BJ (cell line): ENCODE results near the gene PBX2. TPM values are rescaled to one million over a fixed set of nuclear protein-coding genes. Genes with fewer than 3 reads are reported as not detected.

ENCODE experiments used
- CTCF ChIA-PET: fragments of 350-600 bp; formaldehyde crosslinking; extraction: SDS; loops from one replicate; lab custom pipeline; 2021; ENCODE audit warnings: antibody characterized with exemption, inconsistent platforms; lab: Yijun Ruan, JAX
- POLR2A ChIA-PET: fragments of 300-600 bp; sonication (Branson Sonifier 250); formaldehyde crosslinking; extraction: SDS; loops from one replicate; lab custom pipeline; 2021; ENCODE audit warnings: antibody characterized with exemption; lab: Charles Lee
- DNase-seq: peaks from one replicate; pipeline ENCODE4 v3.0.0-alpha.2; 2011; ENCODE audit warnings: low read depth
- H3K27me3 ChIP-seq: 2 replicates; pipeline ENCODE4 v1.6.0; 2011; ENCODE audit warnings: low read length; ENCODE audit not compliant: control insufficient read depth, insufficient read depth
- H3K36me3 ChIP-seq: 2 replicates; pipeline ENCODE4 v1.5.1; 2011; ENCODE audit warnings: low read length; ENCODE audit not compliant: control insufficient read depth, insufficient read depth
- H3K4me3 ChIP-seq: 2 replicates; pipeline ENCODE4 v1.5.1; 2011; ENCODE audit warnings: low read depth, mild to moderate bottlenecking, control low read depth, low read length
- polyA plus RNA-seq: library from polyadenylated mRNA; depleted of rRNA; stranded (reverse); fragments of >200 nt; gene quantifications from 2 replicates; pipeline ENCODE4 v1.2.3, GENCODE V29; 2011
- TF ChIP-seq, protein P1 (sequence below): IDR thresholded peaks from 2 replicates; pipeline ENCODE4 v1.5.1; 2011; ENCODE audit warnings: low read depth, mild to moderate bottlenecking, control low read depth, inconsistent platforms, low read length, moderate library complexity; ENCODE audit not compliant: insufficient read depth

The PBX2 gene
- polyA plus RNA-seq, 1 experiment: 73.5 TPM

- ChIA-PET CTCF (interaction anchor here (2.1 to 3.4 kb wide), 2 partner anchors 22 to 33 kb away, joined by 11 to 16 read pairs; partner anchors contain the start of gene FKBPL), POLR2A (no interaction called here)
- no peak for DNase-seq
- TF ChIP-seq, protein P1, sequence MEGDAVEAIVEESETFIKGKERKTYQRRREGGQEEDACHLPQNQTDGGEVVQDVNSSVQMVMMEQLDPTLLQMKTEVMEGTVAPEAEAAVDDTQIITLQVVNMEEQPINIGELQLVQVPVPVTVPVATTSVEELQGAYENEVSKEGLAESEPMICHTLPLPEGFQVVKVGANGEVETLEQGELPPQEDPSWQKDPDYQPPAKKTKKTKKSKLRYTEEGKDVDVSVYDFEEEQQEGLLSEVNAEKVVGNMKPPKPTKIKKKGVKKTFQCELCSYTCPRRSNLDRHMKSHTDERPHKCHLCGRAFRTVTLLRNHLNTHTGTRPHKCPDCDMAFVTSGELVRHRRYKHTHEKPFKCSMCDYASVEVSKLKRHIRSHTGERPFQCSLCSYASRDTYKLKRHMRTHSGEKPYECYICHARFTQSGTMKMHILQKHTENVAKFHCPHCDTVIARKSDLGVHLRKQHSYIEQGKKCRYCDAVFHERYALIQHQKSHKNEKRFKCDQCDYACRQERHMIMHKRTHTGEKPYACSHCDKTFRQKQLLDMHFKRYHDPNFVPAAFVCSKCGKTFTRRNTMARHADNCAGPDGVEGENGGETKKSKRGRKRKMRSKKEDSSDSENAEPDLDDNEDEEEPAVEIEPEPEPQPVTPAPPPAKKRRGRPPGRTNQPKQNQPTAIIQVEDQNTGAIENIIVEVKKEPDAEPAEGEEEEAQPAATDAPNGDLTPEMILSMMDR: no peak
- no peaks in the 10 kb centered on the region for H3K27me3 ChIP-seq
- H3K36me3 ChIP-seq: peaks cover 6% of the 10 kb centered on the region
- H3K4me3 ChIP-seq: peak overlapping the region; percentile 56
Observed at GRCh38 chr6:32151181-32151862, 38.7 kb downstream of the PBX2 start.

DNA sequence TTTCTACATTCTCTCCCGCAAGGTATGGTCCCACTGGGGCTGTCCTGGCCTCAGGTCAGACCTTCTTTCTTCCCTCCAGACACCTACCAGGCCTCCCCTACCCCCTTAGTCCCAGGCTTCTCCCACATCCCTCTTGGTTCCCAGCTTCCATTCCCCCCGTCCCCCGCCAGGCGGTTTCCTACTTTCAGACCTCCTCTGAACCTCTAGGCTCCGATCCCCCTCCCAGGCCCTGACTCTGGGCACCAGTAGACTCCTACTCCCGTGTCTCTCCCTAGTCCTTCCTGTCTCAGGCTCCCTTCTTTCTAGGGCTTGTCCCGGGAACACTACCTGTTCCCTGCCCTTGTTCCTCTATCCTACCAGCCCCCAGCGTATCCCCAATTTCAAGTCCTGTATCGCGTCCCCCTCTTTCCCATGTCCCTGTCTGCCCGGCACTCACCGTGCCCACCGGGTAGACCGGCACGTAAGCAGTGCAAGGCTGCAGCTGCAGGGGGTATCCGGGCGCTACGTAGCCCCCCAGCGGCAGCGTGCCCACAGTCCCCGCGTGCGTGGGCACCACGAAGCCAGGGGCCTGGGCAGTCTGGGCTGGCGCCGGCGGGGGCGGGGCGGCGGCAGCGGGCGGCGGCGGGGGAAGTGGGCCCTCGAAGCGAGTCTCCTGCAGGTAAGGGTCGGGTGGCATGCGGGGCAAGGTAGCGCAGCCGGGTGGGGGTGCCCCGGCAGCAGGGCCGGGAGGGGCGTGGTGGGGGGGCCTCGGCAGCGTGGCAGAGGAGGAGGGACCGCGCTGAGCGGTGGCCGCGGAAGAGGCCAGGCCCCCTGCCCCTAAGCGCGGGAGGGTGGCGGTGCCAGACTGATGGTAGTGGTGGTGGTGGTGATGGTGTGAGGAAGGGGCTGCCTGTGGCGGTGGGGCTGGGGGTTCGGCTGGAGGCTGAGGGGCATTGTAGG lies 39.8 kb downstream of the PBX2 start:
- DNase-seq: no peak
- H3K4me3 ChIP-seq: peak overlapping the region; percentile 10
- TF ChIP-seq, protein P1: no peak
- H3K27me3 ChIP-seq: no peaks in the 10 kb centered on the region
- ChIA-PET POLR2A (no interaction called here), CTCF (interaction anchor here (2.1 to 3.4 kb wide), 2 partner anchors 20 to 32 kb away, joined by 11 to 16 read pairs; partner anchors contain the start of gene FKBPL)
- peaks cover 6% of the 10 kb centered on the region for H3K36me3 ChIP-seq

DNA sequence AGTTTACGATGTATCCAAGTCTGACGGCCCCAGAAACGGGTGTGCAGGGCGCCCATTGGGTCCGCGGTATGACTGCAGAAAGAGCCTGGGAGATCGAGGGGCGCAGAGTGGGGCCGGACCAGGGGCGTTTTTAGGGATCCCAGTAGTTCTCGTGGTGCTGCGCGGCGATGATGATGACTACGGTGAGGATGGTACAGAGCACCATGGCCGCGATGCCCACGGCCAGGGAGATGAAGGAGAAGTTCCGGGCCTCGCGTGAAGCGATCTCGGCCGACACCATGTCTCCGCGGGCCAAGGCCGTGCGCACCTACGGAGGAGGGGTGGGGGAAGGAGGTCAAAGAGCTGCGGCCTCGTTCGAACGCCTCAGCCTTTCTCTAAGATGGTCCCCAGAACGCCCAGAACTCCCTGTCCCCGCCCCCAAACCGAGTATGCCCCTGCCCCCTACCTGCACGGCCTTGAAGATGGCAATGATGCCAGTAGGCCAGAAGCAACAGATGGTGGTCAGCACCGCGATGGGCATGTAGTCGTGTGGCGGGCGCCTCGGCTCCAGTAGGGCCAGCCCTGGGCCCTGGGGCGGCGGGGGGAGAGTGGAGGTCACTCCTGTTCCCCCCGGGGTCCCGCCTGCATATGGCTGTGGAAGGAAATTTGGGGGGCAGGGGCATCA lies 40.8 kb downstream of the PBX2 start:
- TF ChIP-seq, protein P1: no peak
- Histone ChIP-seq H3K36me3 (peaks cover 6% of the 10 kb centered on the region), H3K27me3 (no peaks in the 10 kb centered on the region), H3K4me3 (no peak overlapping the region)
- no peak for DNase-seq
- ChIA-PET POLR2A (no interaction called here), CTCF (no interaction called here)

- ChIA-PET CTCF (interaction anchor here (0.6 kb wide), 2 partner anchors 40 to 1564 kb away, joined by 3 to 4 read pairs; no protein-coding TSS in a partner anchor), POLR2A (no interaction called here)
- DNase-seq: no peak
- Histone ChIP-seq H3K36me3 (peaks cover 6% of the 10 kb centered on the region), H3K27me3 (no peaks in the 10 kb centered on the region), H3K4me3 (no peak overlapping the region)
- TF ChIP-seq, protein P1: no peak
Observed at GRCh38 chr6:32148289-32149091, 41.5 kb downstream of the PBX2 start.
